Stimulated activated naive CD8-positive, alpha-beta T cell treated with anti-CD3 and anti-CD28 coated beads, Interleukin-15, amount 100 ng/mL, for 72 hours (primary cell): Measurements from ENCODE around the gene TBC1D1.

Experiments
- ATAC-seq: fragments of 150-1000 bp; cut with Tn5 transposase; 2 replicates; pipeline ENCODE4 v1.10.0; 2021; ENCODE audit warnings: mild to moderate bottlenecking, moderate library complexity
- DNase-seq, 2 donors: peaks; one replicate each; pipeline ENCODE4 v3.0.0; 2021 to 2022
- H3K27ac Mint-ChIP-seq, 2 donors: one replicate each; pipeline ENCODE4 v1.8.0; 2022; ENCODE audit warnings: mild to moderate bottlenecking in 2 of 2, mixed read lengths in 2 of 2, moderate library complexity in 2 of 2
- H3K27me3 Mint-ChIP-seq: one replicate; pipeline ENCODE4 v1.8.0; 2022; ENCODE audit warnings: mixed read lengths
- H3K4me1 Mint-ChIP-seq: one replicate; pipeline ENCODE4 v1.8.0; 2022; ENCODE audit warnings: mild to moderate bottlenecking, mixed read lengths
- H3K4me3 Mint-ChIP-seq, 2 donors: one replicate each; pipeline ENCODE4 v1.8.0; 2022; ENCODE audit warnings: mild to moderate bottlenecking in 2 of 2, mixed read lengths in 2 of 2, moderate library complexity in 1 of 2
- H3K9me3 Mint-ChIP-seq, 2 donors: one replicate each; pipeline ENCODE4 v1.8.0; 2022; ENCODE audit warnings: mixed read lengths in 2 of 2

Gene TBC1D1

GRCh38 chr4:38002451-38003071 lies 111.7 kb downstream of the TBC1D1 start:
- ATAC-seq (peak; percentile 10), DNase-seq (no peak)
- no peaks in the 10 kb centered on the region for H3K27me3 Mint-ChIP-seq
- H3K27ac Mint-ChIP-seq: no peak overlapping the region
- H3K4me1 Mint-ChIP-seq: peaks cover 58% of the 10 kb centered on the region
- H3K4me3 Mint-ChIP-seq: no peak overlapping the region
- H3K9me3 Mint-ChIP-seq: no peaks in the 10 kb centered on the region

- peaks cover 54% of the 10 kb centered on the region for H3K4me1 Mint-ChIP-seq
- no peaks in the 10 kb centered on the region for H3K9me3 Mint-ChIP-seq
- no peaks in the 10 kb centered on the region for H3K27me3 Mint-ChIP-seq
- peak overlapping the region in 1 of 2 donors; percentile 18 for H3K27ac Mint-ChIP-seq
- H3K4me3 Mint-ChIP-seq: no peak overlapping the region
- peak; percentile 60 for ATAC-seq
- DNase-seq: no peak
Observed at GRCh38 chr4:38003102-38003501, 112.2 kb downstream of the TBC1D1 start.

- DNase-seq (no peak), ATAC-seq (no peak)
- Mint-ChIP-seq H3K4me1 (peaks cover 49% of the 10 kb centered on the region), H3K9me3 (no peaks in the 10 kb centered on the region), H3K4me3 (no peak overlapping the region), H3K27me3 (no peaks in the 10 kb centered on the region), H3K27ac (no peak overlapping the region)
Observed at GRCh38 chr4:38003628-38004027, 112.7 kb downstream of the TBC1D1 start.

- H3K27ac Mint-ChIP-seq: no peak overlapping the region
- H3K4me3 Mint-ChIP-seq: no peak overlapping the region
- H3K27me3 Mint-ChIP-seq: no peaks in the 10 kb centered on the region
- ATAC-seq (no peak), DNase-seq (no peak)
- no peaks in the 10 kb centered on the region for H3K9me3 Mint-ChIP-seq
- peaks cover 45% of the 10 kb centered on the region for H3K4me1 Mint-ChIP-seq
Observed at GRCh38 chr4:38004062-38004461, 113.2 kb downstream of the TBC1D1 start.

GRCh38 chr4:38004887-38005286 lies 114.0 kb downstream of the TBC1D1 start:
- DNase-seq: no peak
- no peaks in the 10 kb centered on the region for H3K27me3 Mint-ChIP-seq
- H3K4me1 Mint-ChIP-seq: peaks cover 38% of the 10 kb centered on the region
- H3K9me3 Mint-ChIP-seq: no peaks in the 10 kb centered on the region
- ATAC-seq: no peak
- H3K27ac Mint-ChIP-seq: peak overlapping the region in 1 of 2 donors; percentile 55
- H3K4me3 Mint-ChIP-seq: no peak overlapping the region

- no peaks in the 10 kb centered on the region for H3K27me3 Mint-ChIP-seq
- no peak for ATAC-seq
- peaks cover 38% of the 10 kb centered on the region for H3K4me1 Mint-ChIP-seq
- no peak overlapping the region for H3K4me3 Mint-ChIP-seq
- H3K9me3 Mint-ChIP-seq: no peaks in the 10 kb centered on the region
- no peak for DNase-seq
- H3K27ac Mint-ChIP-seq: no peak overlapping the region
Observed at GRCh38 chr4:38005637-38006036, 114.8 kb downstream of the TBC1D1 start.

- no peak for ATAC-seq
- DNase-seq: no peak
- H3K4me1 Mint-ChIP-seq: peaks cover 34% of the 10 kb centered on the region
- no peaks in the 10 kb centered on the region for H3K27me3 Mint-ChIP-seq
- H3K27ac Mint-ChIP-seq: no peak overlapping the region
- no peaks in the 10 kb centered on the region for H3K9me3 Mint-ChIP-seq
- H3K4me3 Mint-ChIP-seq: no peak overlapping the region
Observed at GRCh38 chr4:38007645-38008044, 116.8 kb downstream of the TBC1D1 start.

GRCh38 chr4:38008571-38009021 lies 117.7 kb downstream of the TBC1D1 start:
- H3K4me3 Mint-ChIP-seq: no peak overlapping the region
- no peaks in the 10 kb centered on the region for H3K27me3 Mint-ChIP-seq
- ATAC-seq (no peak), DNase-seq (no peak)
- no peaks in the 10 kb centered on the region for H3K9me3 Mint-ChIP-seq
- H3K27ac Mint-ChIP-seq: no peak overlapping the region
- H3K4me1 Mint-ChIP-seq: peaks cover 26% of the 10 kb centered on the region

GRCh38 chr4:38009421-38009820 lies 118.5 kb downstream of the TBC1D1 start:
- no peak overlapping the region for H3K4me3 Mint-ChIP-seq
- H3K27ac Mint-ChIP-seq: no peak overlapping the region
- H3K9me3 Mint-ChIP-seq: no peaks in the 10 kb centered on the region
- no peaks in the 10 kb centered on the region for H3K27me3 Mint-ChIP-seq
- DNase-seq (no peak), ATAC-seq (no peak)
- peaks cover 20% of the 10 kb centered on the region for H3K4me1 Mint-ChIP-seq

- ATAC-seq (no peak), DNase-seq (no peak)
- Mint-ChIP-seq H3K4me1 (peaks cover 14% of the 10 kb centered on the region), H3K27ac (no peak overlapping the region), H3K27me3 (no peaks in the 10 kb centered on the region), H3K4me3 (no peak overlapping the region), H3K9me3 (no peaks in the 10 kb centered on the region)
Observed at GRCh38 chr4:38009949-38010348, 119.1 kb downstream of the TBC1D1 start.

GRCh38 chr4:38011511-38012162 lies 120.8 kb downstream of the TBC1D1 start:
- H3K27me3 Mint-ChIP-seq: no peaks in the 10 kb centered on the region
- H3K4me3 Mint-ChIP-seq: no peak overlapping the region
- no peak for ATAC-seq
- H3K27ac Mint-ChIP-seq: no peak overlapping the region
- peaks cover 3% of the 10 kb centered on the region for H3K4me1 Mint-ChIP-seq
- no peaks in the 10 kb centered on the region for H3K9me3 Mint-ChIP-seq
- no peak for DNase-seq

- Mint-ChIP-seq H3K4me3 (no peak overlapping the region), H3K27ac (no peak overlapping the region), H3K9me3 (no peaks in the 10 kb centered on the region), H3K27me3 (no peaks in the 10 kb centered on the region), H3K4me1 (no peaks in the 10 kb centered on the region)
- ATAC-seq: no peak
- DNase-seq: no peak
Observed at GRCh38 chr4:38013461-38014366, 122.8 kb downstream of the TBC1D1 start.

GRCh38 chr4:38014421-38014852 lies 123.6 kb downstream of the TBC1D1 start:
- Mint-ChIP-seq H3K27me3 (no peaks in the 10 kb centered on the region), H3K4me1 (no peaks in the 10 kb centered on the region), H3K4me3 (no peak overlapping the region), H3K9me3 (no peaks in the 10 kb centered on the region), H3K27ac (no peak overlapping the region)
- DNase-seq (no peak), ATAC-seq (no peak)

- H3K4me1 Mint-ChIP-seq: no peaks in the 10 kb centered on the region
- DNase-seq (no peak), ATAC-seq (no peak)
- no peak overlapping the region for H3K27ac Mint-ChIP-seq
- H3K4me3 Mint-ChIP-seq: no peak overlapping the region
- H3K27me3 Mint-ChIP-seq: no peaks in the 10 kb centered on the region
- peaks cover 0 to 5% of the 10 kb centered on the region in 2 donors for H3K9me3 Mint-ChIP-seq
Observed at GRCh38 chr4:38015886-38016515, 125.1 kb downstream of the TBC1D1 start.

GRCh38 chr4:38016698-38017097 lies 125.8 kb downstream of the TBC1D1 start:
- Mint-ChIP-seq H3K27ac (no peak overlapping the region), H3K4me1 (no peaks in the 10 kb centered on the region), H3K9me3 (peaks cover 0 to 6% of the 10 kb centered on the region in 2 donors), H3K4me3 (no peak overlapping the region), H3K27me3 (no peaks in the 10 kb centered on the region)
- DNase-seq: no peak
- ATAC-seq: no peak
